ENCODE measurements around the gene MBOAT1. TPM values are rescaled to one million over a fixed set of nuclear protein-coding genes. Genes with fewer than 3 reads are reported as not detected.
A peak's percentile ranks its signal among the peaks of the same experiment; 100 is the strongest.

The MBOAT1 gene
- total and polyA plus RNA-seq, 7 donors, result 0.31 to 2.7 (median 0.84) TPM

GRCh38 chr6:20118892-20119291, 93.4 kb downstream of the MBOAT1 start:
- no peaks in the 10 kb centered on the region for H3K9me3 ChIP-seq
- intact Hi-C loops (cut with DNase I), result no loop called here
- ATAC-seq (peak; percentile 68 to 86 (median 84)), DNase-seq (no peak)
- WGBS, 3 donors, result 40 to 53% (median 52%) methylated on average over 4 of the region's 4 CpGs
- no peak for TF ChIP-seq CTCF (IDR thresholded peaks at IDR 0.05)
- no peaks in the 10 kb centered on the region for H3K36me3 ChIP-seq (ENCODE audit: insufficient read depth in 1 of 2, low read depth in 1 of 2)
- H3K27ac ChIP-seq, result no peak overlapping the region
- no peaks in the 10 kb centered on the region for H3K27me3 ChIP-seq (ENCODE audit: insufficient read depth in 3 of 3, low read length in 2 of 3)
- no peak overlapping the region for H3K4me3 ChIP-seq
- no peaks in the 10 kb centered on the region for H3K4me1 ChIP-seq

- TF ChIP-seq CTCF (IDR thresholded peaks at IDR 0.05), result no peak
- no peak overlapping the region for H3K27ac ChIP-seq
- H3K36me3 ChIP-seq (ENCODE audit: insufficient read depth in 1 of 2, low read depth in 1 of 2), result no peaks in the 10 kb centered on the region
- ATAC-seq (no peak), DNase-seq (no peak)
- H3K9me3 ChIP-seq, result no peaks in the 10 kb centered on the region
- H3K4me1 ChIP-seq, result no peaks in the 10 kb centered on the region
- intact Hi-C loops (cut with DNase I), result no loop called here
- H3K27me3 ChIP-seq (ENCODE audit: insufficient read depth in 3 of 3, low read length in 2 of 3), result no peaks in the 10 kb centered on the region
- WGBS, 3 donors, result 70 to 78% (median 78%) methylated on average over 3 of the region's 3 CpGs
- no peak overlapping the region for H3K4me3 ChIP-seq
Measured at GRCh38 chr6:20117474-20117873, 94.8 kb downstream of the MBOAT1 start.

GRCh38 chr6:20116792-20117191, 95.5 kb downstream of the MBOAT1 start:
- Histone ChIP-seq H3K27me3 (ENCODE audit: insufficient read depth in 3 of 3, low read length in 2 of 3) (no peaks in the 10 kb centered on the region), H3K27ac (no peak overlapping the region), H3K4me1 (no peaks in the 10 kb centered on the region), H3K36me3 (ENCODE audit: insufficient read depth in 1 of 2, low read depth in 1 of 2) (no peaks in the 10 kb centered on the region), H3K9me3 (no peaks in the 10 kb centered on the region), H3K4me3 (no peak overlapping the region)
- TF ChIP-seq CTCF (IDR thresholded peaks at IDR 0.05), result no peak
- WGBS, 3 donors, result 83 to 92% (median 91%) methylated on average over 7 of the region's 7 CpGs
- DNase-seq, result no peak
- intact Hi-C loops (cut with DNase I), result no loop called here
- ATAC-seq, result no peak

GRCh38 chr6:20115246-20115980, 96.9 kb downstream of the MBOAT1 start:
- H3K36me3 ChIP-seq (ENCODE audit: insufficient read depth in 1 of 2, low read depth in 1 of 2), result no peaks in the 10 kb centered on the region
- no peak for TF ChIP-seq CTCF (IDR thresholded peaks at IDR 0.05)
- intact Hi-C loops (cut with DNase I), result no loop called here
- no peaks in the 10 kb centered on the region for H3K4me1 ChIP-seq
- 40 to 46% (median 41%) methylated on average over 9 of the region's 9 CpGs for WGBS, 3 donors
- peak; percentile 61 to 84 (median 69) for ATAC-seq
- H3K9me3 ChIP-seq, result no peaks in the 10 kb centered on the region
- H3K27me3 ChIP-seq (ENCODE audit: insufficient read depth in 3 of 3, low read length in 2 of 3), result no peaks in the 10 kb centered on the region
- no peak for DNase-seq
- H3K27ac ChIP-seq, result peak overlapping the region; percentile 58
- no peak overlapping the region for H3K4me3 ChIP-seq
